ENCODE results near the gene DLGAP3. TPM values are rescaled to one million over a fixed set of nuclear protein-coding genes. Genes with fewer than 3 reads are reported as not detected.

The DLGAP3 gene
- polyA plus RNA-seq, 2 of the 4 experiments (the other 2 are of a cell fraction): 0.05 TPM; not detected in 1

- ATAC-seq (no peak), FAIRE-seq (no peak), DNase-seq (ENCODE audit: low read depth in 1 of 2, low spot score in 1 of 2) (no peak)
- Histone ChIP-seq H3K27ac (no peak overlapping the region), H3K9me3 (no peaks in the 10 kb centered on the region), H3K4me1 (0 out of 3 replicates have a peak, but pooled peaks cover 6% of the 10 kb centered on the region), H3K4me3 (no peak overlapping the region), H3K4me2 (no peak overlapping the region)
- POLR2A ChIA-PET: interaction anchor here (0.6 kb wide), 1 partner anchor 101 kb away, joined by 4 read pairs; no protein-coding TSS in a partner anchor
- TF ChIP-seq, protein P1, sequence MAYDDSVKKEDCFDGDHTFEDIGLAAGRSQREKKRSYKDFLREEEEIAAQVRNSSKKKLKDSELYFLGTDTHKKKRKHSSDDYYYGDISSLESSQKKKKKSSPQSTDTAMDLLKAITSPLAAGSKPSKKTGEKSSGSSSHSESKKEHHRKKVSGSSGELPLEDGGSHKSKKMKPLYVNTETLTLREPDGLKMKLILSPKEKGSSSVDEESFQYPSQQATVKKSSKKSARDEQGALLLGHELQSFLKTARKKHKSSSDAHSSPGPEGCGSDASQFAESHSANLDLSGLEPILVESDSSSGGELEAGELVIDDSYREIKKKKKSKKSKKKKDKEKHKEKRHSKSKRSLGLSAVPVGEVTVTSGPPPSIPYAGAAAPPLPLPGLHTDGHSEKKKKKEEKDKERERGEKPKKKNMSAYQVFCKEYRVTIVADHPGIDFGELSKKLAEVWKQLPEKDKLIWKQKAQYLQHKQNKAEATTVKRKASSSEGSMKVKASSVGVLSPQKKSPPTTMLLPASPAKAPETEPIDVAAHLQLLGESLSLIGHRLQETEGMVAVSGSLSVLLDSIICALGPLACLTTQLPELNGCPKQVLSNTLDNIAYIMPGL (CRISPR knock-in tag; IDR thresholded peaks at IDR 0.05; ENCODE audit: borderline replicate concordance): no peak
- TF ChIP-seq HOXB5 (CRISPR knock-in tag; IDR thresholded peaks at IDR 0.05) (no peak), KDM1A (IDR thresholded peaks at IDR 0.05; ENCODE audit: low read depth) (no peak), NR3C1 (IDR thresholded peaks at IDR 0.05) (no peak), POLR2A (IDR thresholded peaks at IDR 0.05; ENCODE audit: low read length) (no peak), EP300 (IDR thresholded peaks at IDR 0.05) (no peak), MAX (IDR thresholded peaks at IDR 0.05) (no peak), HDAC2 (IDR thresholded peaks at IDR 0.05) (no peak), PBX3 (IDR thresholded peaks at IDR 0.05) (no peak), SREBF2 (IDR thresholded peaks at IDR 0.05) (no peak), JUNB (IDR thresholded peaks at IDR 0.05) (no peak), EHF (CRISPR knock-in tag; IDR thresholded peaks at IDR 0.05) (no peak), POLR2AphosphoS2 (conservative IDR thresholded peaks at IDR 0.05; ENCODE audit: low read length) (no peak), USF2 (IDR thresholded peaks at IDR 0.05) (no peak), REST (IDR thresholded peaks at IDR 0.05) (no peak), MAFK (IDR thresholded peaks at IDR 0.05; ENCODE audit: partially characterized antibody) (no peak), RAD21 (conservative IDR thresholded peaks at IDR 0.05 in 1 of 2, IDR thresholded peaks at IDR 0.05 in 1 of 2) (no peak), CBX2 (IDR thresholded peaks at IDR 0.05; ENCODE audit: borderline replicate concordance, low read depth) (no peak), HEYL (CRISPR knock-in tag; IDR thresholded peaks at IDR 0.05) (no peak), ZSCAN20 (CRISPR knock-in tag; IDR thresholded peaks at IDR 0.05) (no peak)
- WGBS (ENCODE audit: missing lambda C conversion rate): 93% methylated on average over 3 of the region's 8 CpGs
- CTCF ChIA-PET: interaction anchor here (1.1 to 6.6 kb wide), 4 partner anchors 11 to 112 kb away, joined by 3 to 45 read pairs (median 4); no protein-coding TSS in a partner anchor
Observed at GRCh38 chr1:34864759-34865158, 64.7 kb downstream of the DLGAP3 start.

DNA sequence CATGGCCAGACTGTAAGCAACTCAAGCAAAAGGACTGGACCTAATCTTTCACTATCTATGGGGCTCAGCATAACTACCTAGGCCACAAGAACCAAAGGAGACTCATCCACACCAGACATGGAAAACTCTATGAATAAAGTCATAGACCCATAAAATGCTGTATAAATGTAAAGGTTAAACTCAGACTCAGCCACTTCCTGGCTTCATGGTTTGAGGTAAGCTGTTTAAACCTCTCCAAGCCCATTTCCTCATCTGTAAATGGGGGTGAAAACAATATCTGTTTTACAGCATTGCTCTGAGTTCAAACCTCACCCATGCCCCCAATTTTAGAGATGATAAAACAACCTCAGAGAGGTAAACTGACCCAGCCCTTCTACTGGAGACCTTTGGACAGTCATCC, 65.9 kb downstream of the DLGAP3 start:
- DNase-seq (ENCODE audit: low read depth in 1 of 2, low spot score in 1 of 2): no peak

More for the DNA sequence above, 65.9 kb downstream of the DLGAP3 start:
- no peaks in the 10 kb centered on the region for H3K9me3 ChIP-seq
- CTCF ChIA-PET: interaction anchor here (6.6 kb wide), 1 partner anchor 10 kb away, joined by 45 read pairs; no protein-coding TSS in a partner anchor
- peaks cover 7% of the 10 kb centered on the region; the same call in 2 of the 3 replicates for H3K4me1 ChIP-seq
- no peak overlapping the region for H3K27ac ChIP-seq
- POLR2A ChIA-PET: no interaction called here
- FAIRE-seq (no peak), ATAC-seq (no peak)
- H3K4me2 ChIP-seq: no peak overlapping the region
- TF ChIP-seq CHD4 (IDR thresholded peaks at IDR 0.05; ENCODE audit: borderline replicate concordance) (no peak), CHD2 (IDR thresholded peaks at IDR 0.05; ENCODE audit: low read length, partially characterized antibody) (no peak), BHLHE40 (IDR thresholded peaks at IDR 0.05; ENCODE audit: low read depth, low read length) (no peak), ZFP36 (IDR thresholded peaks at IDR 0.05; ENCODE audit: borderline replicate concordance, partially characterized antibody) (no peak)
- H3K4me3 ChIP-seq: no peak overlapping the region

Measured in A549 (cell line).